HG02973 (cell line): Measurements from ENCODE around the gene PLEKHM2.

ENCODE experiments used
- ATAC-seq: cut with Tn5 transposase; IDR thresholded peaks from one replicate; pipeline ENCODE4 v1.9.1; 2021; ENCODE audit warnings: moderate library complexity; ENCODE audit not compliant: unreplicated experiment

The PLEKHM2 gene

GRCh38 chr1:15757016-15757543, 73.0 kb downstream of the PLEKHM2 start:
- no peak for ATAC-seq

- ATAC-seq: no peak
These were observed 73.6 kb downstream of the PLEKHM2 start for GRCh38 chr1:15757575-15758342.

- ATAC-seq: no peak
These were observed 74.3 kb downstream of the PLEKHM2 start, which contains the start of gene FBLIM1 for GRCh38 chr1:15758343-15758931. FBLIM1 (plus strand) TSS chr1:15758795; CDS start chr1:15764984, 6,189 bp downstream.

GRCh38 chr1:15758953-15759661, 75.0 kb downstream of the PLEKHM2 start:
- ATAC-seq: no peak

- no peak for ATAC-seq
These were observed 76.5 kb downstream of the PLEKHM2 start for GRCh38 chr1:15760520-15761211.

- no peak for ATAC-seq
These were observed 77.4 kb downstream of the PLEKHM2 start for GRCh38 chr1:15761366-15762128.

GRCh38 chr1:15762546-15762945, 78.4 kb downstream of the PLEKHM2 start:
- no peak for ATAC-seq

- no peak for ATAC-seq
These were observed 80.2 kb downstream of the PLEKHM2 start for GRCh38 chr1:15764269-15764764.

- no peak for ATAC-seq
These were observed 80.8 kb downstream of the PLEKHM2 start for GRCh38 chr1:15764890-15765289.

GRCh38 chr1:15765495-15766194, 81.5 kb downstream of the PLEKHM2 start:
- no peak for ATAC-seq

- ATAC-seq: no peak
These were observed 83.8 kb downstream of the PLEKHM2 start for GRCh38 chr1:15767941-15768340.

GRCh38 chr1:15768388-15768787, 84.3 kb downstream of the PLEKHM2 start:
- no peak for ATAC-seq

- no peak for ATAC-seq
These were observed 86.3 kb downstream of the PLEKHM2 start for GRCh38 chr1:15770313-15770962.

GRCh38 chr1:15771836-15772515, 87.9 kb downstream of the PLEKHM2 start:
- no peak for ATAC-seq

GRCh38 chr1:15775706-15776105, 91.6 kb downstream of the PLEKHM2 start:
- ATAC-seq: no peak

GRCh38 chr1:15777909-15778707, 94.0 kb downstream of the PLEKHM2 start:
- no peak for ATAC-seq
